Prostate gland (tissue), 2 donors: ENCODE measurements around the gene DGCR8.

Source experiments
- CTCF ChIP-seq, 4 experiments: fragments of 200-600 bp in 2 of 4; fragments of 450-650 bp in 2 of 4; sonication (generic) in 2 of 4; IDR thresholded peaks; 1 replicate in 3 of 4; 2 replicates in 1 of 4; pipeline ENCODE4 v1.5.1; 2016 to 2019; ENCODE audit warnings: antibody characterized with exemption in 4 of 4, mild to moderate bottlenecking in 2 of 4, moderate library complexity in 2 of 4
- POLR2A ChIP-seq: fragments of 450-650 bp; IDR thresholded peaks from one replicate; pipeline ENCODE4 v1.6.1; 2016; ENCODE audit warnings: antibody characterized with exemption, mild to moderate bottlenecking
- POLR2AphosphoS5 ChIP-seq: sonication (generic); formaldehyde crosslinking; IDR thresholded peaks from one replicate; pipeline ENCODE4 v1.6.1; 2017; ENCODE audit warnings: antibody characterized with exemption

DNA sequence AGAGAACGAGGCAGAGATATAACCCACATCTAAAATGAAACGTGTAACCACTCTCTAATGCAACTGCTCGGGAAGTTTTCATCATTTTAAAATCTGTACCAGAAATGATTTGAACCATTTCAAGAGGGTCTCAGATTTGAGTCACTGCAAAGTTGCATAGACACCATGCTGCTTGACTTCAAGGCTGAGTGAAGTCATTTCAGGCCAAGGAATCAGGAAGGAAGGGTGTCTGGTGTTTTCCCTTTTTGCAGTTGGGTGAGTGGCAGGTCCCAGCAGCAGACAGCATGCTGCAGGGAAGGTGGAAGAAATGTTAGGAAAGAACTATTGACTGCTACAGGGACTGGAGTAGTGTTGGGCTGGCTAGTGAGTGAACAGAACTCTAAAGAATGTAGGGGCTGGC, 42.6 kb upstream of the DGCR8 start:
- TF ChIP-seq CTCF (IDR thresholded peaks at IDR 0.05): no peak
- TF ChIP-seq POLR2A: no peak
- TF ChIP-seq POLR2AphosphoS5: no peak
